GM23248 (cell line): ENCODE results near the gene BTC. TPM values are rescaled to one million over a fixed set of nuclear protein-coding genes. Genes with fewer than 3 reads are reported as not detected.

ENCODE experiments used
- DNase-seq: peaks from one replicate; pipeline ENCODE4 v3.0.0-alpha.2; 2015
- H2AFZ ChIP-seq: fragments of 200-600 bp; sonication (generic); 2 replicates; pipeline ENCODE4 v1.6.1; 2016; ENCODE audit warnings: antibody characterized with exemption
- H3F3A ChIP-seq: fragments of 200-600 bp; sonication (generic); 2 replicates; pipeline ENCODE4 v1.6.1; 2016; ENCODE audit warnings: mild to moderate bottlenecking, antibody characterized with exemption, mixed run types; ENCODE audit not compliant: insufficient read depth
- H3K27ac ChIP-seq: fragments of 200-600 bp; sonication (generic); 2 replicates; pipeline ENCODE4 v1.5.1; 2016; ENCODE audit warnings: mild to moderate bottlenecking
- H3K27me3 ChIP-seq: fragments of 200-600 bp; sonication (generic); replicated peaks from 2 replicates; pipeline ENCODE4 v1.6.1; 2016; ENCODE audit warnings: mild to moderate bottlenecking; ENCODE audit not compliant: insufficient read depth
- H3K36me3 ChIP-seq: fragments of 200-600 bp; sonication (generic); 2 replicates; pipeline ENCODE4 v1.6.1; 2016; ENCODE audit warnings: low read depth, mild to moderate bottlenecking
- H3K4me1 ChIP-seq: fragments of 200-600 bp; sonication (generic); 2 replicates; pipeline ENCODE4 v1.6.1; 2016; ENCODE audit warnings: mild to moderate bottlenecking; ENCODE audit not compliant: insufficient read depth
- H3K4me2 ChIP-seq: fragments of 200-600 bp; sonication (generic); one replicate; pipeline ENCODE4 v1.6.1; 2016; ENCODE audit warnings: mild to moderate bottlenecking; ENCODE audit not compliant: unreplicated experiment
- H3K4me3 ChIP-seq: fragments of 200-600 bp; sonication (generic); 2 replicates; pipeline ENCODE4 v1.5.1; 2016; ENCODE audit warnings: mild to moderate bottlenecking
- H3K79me2 ChIP-seq: fragments of 200-600 bp; sonication (generic); 2 replicates; pipeline ENCODE4 v1.6.1; 2016; ENCODE audit warnings: mild to moderate bottlenecking; ENCODE audit not compliant: insufficient read depth
- H3K9ac ChIP-seq: fragments of 200-600 bp; sonication (generic); 2 replicates; pipeline ENCODE4 v1.6.1; 2016; ENCODE audit warnings: mild to moderate bottlenecking
- H3K9me2 ChIP-seq: fragments of 200-600 bp; sonication (generic); 2 replicates; pipeline ENCODE4 v1.6.1; 2016; ENCODE audit warnings: mixed run types, mild to moderate bottlenecking, moderate library complexity; ENCODE audit not compliant: insufficient read depth
- H3K9me3 ChIP-seq: fragments of 200-600 bp; sonication (generic); one replicate; pipeline ENCODE4 v1.6.1; 2017; ENCODE audit warnings: low read depth
- H4K20me1 ChIP-seq: fragments of 200-600 bp; sonication (generic); 2 replicates; pipeline ENCODE4 v1.6.0; 2016; ENCODE audit not compliant: insufficient read depth
- EZH2 ChIP-seq: fragments of 200-600 bp; sonication (generic); IDR thresholded peaks from 2 replicates; pipeline ENCODE4 v1.6.1; 2018; ENCODE audit warnings: antibody characterized with exemption, mild to moderate bottlenecking; ENCODE audit not compliant: insufficient read depth, poor library complexity, severe bottlenecking
- EZH2phosphoT487 ChIP-seq: fragments of 200-600 bp; sonication (generic); IDR thresholded peaks from 2 replicates; pipeline ENCODE4 v1.6.1; 2018; ENCODE audit warnings: antibody characterized with exemption, moderate library complexity, mild to moderate bottlenecking, low read depth; ENCODE audit not compliant: insufficient read depth
- WGBS, 2 experiments: methylation state at CpG; one replicate each; pipeline ENCODE4 v1.1.6; 2015 to 2017; ENCODE audit warnings: low lambda C conversion rate in 2 of 2, low coverage in 1 of 2; ENCODE audit errors: missing lambda C conversion rate in 2 of 2; 5-methylcytosine and 5-hydroxymethylcytosine counted together
- in situ Hi-C: fragments of 300-500 bp; cut with MboI; formaldehyde crosslinking; loops from 2 replicates; pipeline ENCODE4 v1.15.0; 2020
- polyA plus RNA-seq: library from polyadenylated mRNA; unstranded; fragments of >200 nt; fragmentation: Nextera tagmentation; extraction: Ambion mirVana; gene quantifications from 2 replicates; pipeline ENCODE4 v1.2.1, GENCODE V29; 2016
- total RNA-seq: library from RNA; depleted of rRNA; stranded (reverse); fragments of >200 nt; shearing (Covaris generic); gene quantifications from 2 replicates; pipeline ENCODE4 v1.2.3, GENCODE V29; 2014

The BTC gene
- total and polyA plus RNA-seq, 2 experiments from 2014 or later = not detected

DNA sequence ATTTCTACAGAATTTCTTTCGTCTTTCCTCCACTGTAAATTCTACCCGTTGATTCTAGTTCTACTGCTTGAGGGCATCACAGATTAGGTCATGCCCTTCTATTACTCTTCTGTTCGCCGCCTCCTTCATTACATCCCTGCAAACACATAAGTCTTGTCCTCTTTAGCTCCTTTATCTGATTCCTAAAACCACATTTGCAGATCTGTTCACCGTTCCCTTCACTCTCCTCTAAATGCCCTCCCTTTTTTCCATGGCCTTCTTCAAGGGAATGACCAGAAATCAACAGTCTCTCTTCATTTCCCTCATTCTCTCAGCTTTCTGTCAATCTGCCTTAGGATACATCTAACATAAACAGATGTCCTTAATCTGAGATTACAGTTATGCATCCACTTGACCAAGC is 43.1 kb downstream of the BTC start:
- TF ChIP-seq EZH2phosphoT487 (no peak), EZH2 (no peak)
- H3K9ac ChIP-seq = no peak overlapping the region
- H3K27me3 ChIP-seq = peaks cover 10% of the 10 kb centered on the region
- no peak overlapping the region for H3K27ac ChIP-seq
- WGBS, 2 experiments = 32 to 35% methylated on average over 5 of the region's 5 CpGs
- no peak overlapping the region for H3K4me3 ChIP-seq
- H3F3A ChIP-seq = no peaks in the 10 kb centered on the region
- in situ Hi-C loops = no loop called here
- no peaks in the 10 kb centered on the region for H3K9me3 ChIP-seq
- no peaks in the 10 kb centered on the region for H3K9me2 ChIP-seq
- H2AFZ ChIP-seq = no peak overlapping the region
- H3K4me1 ChIP-seq = no peaks in the 10 kb centered on the region
- H3K79me2 ChIP-seq = no peaks in the 10 kb centered on the region
- no peak for DNase-seq
- no peak overlapping the region for H3K4me2 ChIP-seq
- H3K36me3 ChIP-seq = no peaks in the 10 kb centered on the region
- H4K20me1 ChIP-seq = no peaks in the 10 kb centered on the region

DNA sequence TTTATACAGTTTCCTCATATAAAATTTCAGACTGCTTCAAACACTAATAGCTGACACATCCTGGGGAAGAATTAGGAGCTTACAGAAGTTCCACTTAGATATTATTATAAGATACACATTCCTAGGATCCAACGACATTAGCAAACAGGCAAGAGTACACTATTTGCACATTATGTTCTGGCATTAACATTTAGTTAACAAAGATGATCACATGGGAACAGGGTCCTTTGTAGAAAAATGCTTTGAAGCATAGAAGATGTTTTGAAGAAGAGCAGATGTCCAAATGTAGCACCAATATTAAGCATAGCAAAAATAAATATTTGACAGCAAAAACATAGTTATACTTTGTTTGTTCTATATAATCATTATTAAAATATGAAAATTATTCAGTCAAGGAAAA is 52.1 kb downstream of the BTC start:
- Histone ChIP-seq H3K4me1 (no peaks in the 10 kb centered on the region), H3K4me3 (no peak overlapping the region), H3K9me3 (no peaks in the 10 kb centered on the region), H4K20me1 (no peaks in the 10 kb centered on the region), H3K9ac (no peak overlapping the region), H3K79me2 (no peaks in the 10 kb centered on the region), H3K9me2 (no peaks in the 10 kb centered on the region), H2AFZ (no peak overlapping the region), H3K4me2 (no peak overlapping the region), H3K27ac (no peak overlapping the region), H3F3A (no peaks in the 10 kb centered on the region), H3K27me3 (peaks cover 4% of the 10 kb centered on the region; the same call in 1 of the 2 replicates), H3K36me3 (no peaks in the 10 kb centered on the region)
- DNase-seq = no peak
- TF ChIP-seq EZH2 (no peak), EZH2phosphoT487 (no peak)
- in situ Hi-C loops = no loop called here
- WGBS, 2 experiments = 0% methylated on average over 1 of the region's 1 CpG

DNA sequence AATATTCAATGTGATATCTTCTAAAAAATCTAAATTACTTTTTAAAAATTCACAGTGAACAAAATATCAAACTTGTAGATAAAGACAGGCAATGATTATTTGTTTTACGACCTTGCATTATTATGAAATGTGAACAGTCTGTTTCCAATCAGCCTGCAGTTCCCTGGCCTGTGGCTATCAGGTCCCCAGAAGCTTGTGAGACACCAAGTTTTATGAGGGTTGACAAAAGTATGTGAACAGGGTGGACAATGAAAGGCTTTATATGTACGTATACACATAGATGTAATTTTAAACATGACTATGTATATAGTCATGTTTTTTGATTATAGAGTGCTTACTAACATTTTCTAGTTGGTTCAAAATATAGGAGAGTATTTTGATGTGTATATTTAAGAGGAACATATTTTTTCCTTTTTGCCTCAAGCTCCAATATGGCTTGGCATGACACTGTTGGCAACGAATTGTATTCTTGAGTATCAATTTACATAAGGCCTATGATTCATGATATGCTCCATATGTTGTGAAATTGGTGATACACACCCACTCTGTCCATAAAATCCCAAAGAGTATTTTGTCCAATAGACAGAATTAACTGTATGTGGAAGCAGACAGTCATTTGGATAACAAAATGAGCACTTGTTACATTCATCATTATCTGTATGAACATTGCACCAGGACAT is 55.7 kb downstream of the BTC start:
- Histone ChIP-seq H3K36me3 (no peaks in the 10 kb centered on the region), H3K4me3 (no peak overlapping the region), H3K27me3 (peaks cover 24% of the 10 kb centered on the region; the same call in 1 of the 2 replicates), H2AFZ (no peak overlapping the region), H4K20me1 (no peaks in the 10 kb centered on the region), H3F3A (no peaks in the 10 kb centered on the region), H3K4me2 (no peak overlapping the region), H3K4me1 (no peaks in the 10 kb centered on the region), H3K79me2 (no peaks in the 10 kb centered on the region), H3K9me3 (no peaks in the 10 kb centered on the region), H3K9ac (no peak overlapping the region), H3K9me2 (no peaks in the 10 kb centered on the region), H3K27ac (no peak overlapping the region)
- peak; percentile 19 for DNase-seq
- in situ Hi-C loops = no loop called here
- no peak for TF ChIP-seq EZH2phosphoT487
- TF ChIP-seq EZH2 = no peak
- WGBS, 2 experiments = 11 to 12% methylated on average over 3 of the region's 3 CpGs

DNA sequence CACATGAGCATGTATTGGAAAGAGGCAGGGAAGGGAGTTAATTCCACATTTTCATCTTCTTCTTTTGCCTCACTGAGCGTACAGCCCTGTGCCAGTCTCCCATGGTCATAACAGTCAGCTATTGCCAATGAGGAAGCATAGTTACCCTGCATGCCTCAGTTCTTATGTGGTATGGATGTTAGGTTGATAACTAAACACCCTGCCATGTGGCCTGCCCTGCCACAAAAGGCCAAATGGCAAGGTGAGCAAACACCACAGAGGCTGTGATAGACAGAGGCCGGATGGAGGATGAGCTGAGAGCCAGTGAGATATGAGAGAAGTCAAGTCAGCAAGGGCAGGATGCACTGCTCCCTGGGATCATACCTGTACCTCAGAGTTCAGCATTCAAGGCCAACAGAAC is 59.3 kb downstream of the BTC start:
- H3K27ac ChIP-seq = no peak overlapping the region
- TF ChIP-seq EZH2phosphoT487 (no peak), EZH2 (no peak)
- 6 to 12% methylated on average over 2 of the region's 2 CpGs for WGBS, 2 experiments

DNA sequence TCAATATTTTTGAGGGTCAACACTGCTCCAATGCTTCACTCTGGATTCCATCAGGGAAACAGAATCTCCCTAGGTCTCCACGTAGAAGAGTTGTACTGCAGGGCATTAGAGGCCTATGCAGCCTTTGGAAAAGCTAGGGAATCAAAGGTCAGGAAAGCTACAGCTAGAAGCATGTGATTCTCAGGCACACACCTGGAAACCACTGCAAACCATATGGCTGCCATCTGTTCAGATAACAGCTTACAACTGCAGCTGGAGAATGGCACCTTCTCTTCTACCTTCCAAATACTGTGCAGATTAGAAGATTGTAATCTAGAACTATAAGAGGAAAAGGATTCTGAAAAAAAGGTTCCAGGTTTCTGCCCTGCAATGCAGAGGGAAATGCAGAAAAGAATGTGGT is 60.6 kb downstream of the BTC start:
- Histone ChIP-seq H3K36me3 (no peaks in the 10 kb centered on the region), H3K9me2 (no peaks in the 10 kb centered on the region), H3K27me3 (peaks cover 29% of the 10 kb centered on the region), H3K4me2 (no peak overlapping the region), H3K4me3 (no peak overlapping the region), H2AFZ (no peak overlapping the region), H3K9me3 (no peaks in the 10 kb centered on the region), H3K4me1 (no peaks in the 10 kb centered on the region), H3F3A (no peaks in the 10 kb centered on the region), H3K79me2 (no peaks in the 10 kb centered on the region), H4K20me1 (no peaks in the 10 kb centered on the region), H3K9ac (no peak overlapping the region), H3K27ac (no peak overlapping the region)
- in situ Hi-C loops = no loop called here
- no peak for DNase-seq
- WGBS, 2 experiments = 0 to 5% methylated on average over 1 of the region's 1 CpG
- no peak for TF ChIP-seq EZH2
- no peak for TF ChIP-seq EZH2phosphoT487

More for the DNA sequence above, 59.3 kb downstream of the BTC start:
- H3K4me1 ChIP-seq = no peaks in the 10 kb centered on the region
- no peak overlapping the region for H3K4me3 ChIP-seq
- H4K20me1 ChIP-seq = no peaks in the 10 kb centered on the region
- H3K9me2 ChIP-seq = no peaks in the 10 kb centered on the region
- H3K4me2 ChIP-seq = no peak overlapping the region
- H2AFZ ChIP-seq = no peak overlapping the region
- H3K9me3 ChIP-seq = no peaks in the 10 kb centered on the region
- peaks cover 29% of the 10 kb centered on the region for H3K27me3 ChIP-seq
- no peaks in the 10 kb centered on the region for H3K36me3 ChIP-seq
- no peaks in the 10 kb centered on the region for H3F3A ChIP-seq
- no peak for DNase-seq
- no peaks in the 10 kb centered on the region for H3K79me2 ChIP-seq
- in situ Hi-C loops = no loop called here
- H3K9ac ChIP-seq = no peak overlapping the region
